HG03521 (cell line): ENCODE measurements around the gene AFAP1.

ENCODE experiments used
- ATAC-seq: cut with Tn5 transposase; IDR thresholded peaks from one replicate; pipeline ENCODE4 v1.9.1; 2021; ENCODE audit warnings: mild to moderate bottlenecking, moderate library complexity; ENCODE audit not compliant: unreplicated experiment

Gene AFAP1

DNA sequence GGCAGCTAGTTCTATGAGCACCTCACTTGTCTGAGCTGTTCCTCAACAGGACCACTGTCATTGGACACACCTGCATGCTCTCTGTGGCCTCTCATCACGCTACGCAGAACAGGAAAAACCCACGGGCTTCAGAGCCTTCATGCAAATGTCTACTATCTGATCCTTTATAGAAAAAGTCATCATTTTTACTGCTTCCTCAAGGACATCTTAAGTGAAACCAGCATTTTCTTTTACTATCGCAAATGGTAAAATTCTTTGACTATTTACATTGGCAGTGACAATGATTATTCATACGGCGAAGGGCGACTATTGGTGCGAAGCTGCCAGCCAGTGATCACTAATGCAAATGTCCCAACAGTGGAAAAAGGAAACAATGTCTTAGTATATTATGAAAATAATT, 147.0 kb downstream of the AFAP1 start:
- ATAC-seq, result no peak

DNA sequence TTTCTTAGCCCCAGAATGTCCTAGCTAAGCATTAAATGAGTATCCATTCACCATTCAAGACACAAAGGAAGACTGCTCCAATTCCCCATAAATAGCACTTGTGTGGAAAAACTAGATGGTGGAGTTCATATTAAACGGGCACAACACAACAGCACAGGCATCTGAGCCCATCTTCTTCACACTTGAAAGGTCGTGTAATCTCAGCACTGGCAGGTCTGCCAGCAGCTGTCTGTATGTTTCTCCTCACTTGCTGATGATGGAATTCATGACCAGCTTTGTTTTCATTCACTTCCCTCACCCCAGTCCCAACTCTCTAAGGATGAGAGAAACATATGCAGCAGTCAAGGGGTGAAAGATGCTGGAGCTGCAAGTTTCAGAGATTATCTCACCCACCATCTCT, 148.7 kb downstream of the AFAP1 start:
- no peak for ATAC-seq

DNA sequence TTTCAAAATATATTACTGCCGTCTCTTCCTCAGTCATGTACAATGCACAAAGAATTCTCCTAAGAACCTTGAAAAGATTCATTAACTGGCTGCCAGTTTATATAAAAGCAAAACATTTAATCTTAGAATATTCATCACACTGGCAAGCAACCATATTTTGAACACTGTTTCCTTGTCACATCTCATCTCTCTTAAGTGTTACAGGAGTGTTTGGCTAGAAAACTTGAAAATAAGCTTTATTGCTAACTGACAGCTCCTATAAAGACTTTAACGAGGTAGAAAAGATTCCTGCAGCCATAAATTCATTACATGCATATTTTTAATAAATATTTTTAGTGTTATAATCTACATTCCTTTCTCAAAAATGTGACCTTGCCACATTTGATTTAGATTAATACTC, 149.6 kb downstream of the AFAP1 start:
- ATAC-seq, result no peak

DNA sequence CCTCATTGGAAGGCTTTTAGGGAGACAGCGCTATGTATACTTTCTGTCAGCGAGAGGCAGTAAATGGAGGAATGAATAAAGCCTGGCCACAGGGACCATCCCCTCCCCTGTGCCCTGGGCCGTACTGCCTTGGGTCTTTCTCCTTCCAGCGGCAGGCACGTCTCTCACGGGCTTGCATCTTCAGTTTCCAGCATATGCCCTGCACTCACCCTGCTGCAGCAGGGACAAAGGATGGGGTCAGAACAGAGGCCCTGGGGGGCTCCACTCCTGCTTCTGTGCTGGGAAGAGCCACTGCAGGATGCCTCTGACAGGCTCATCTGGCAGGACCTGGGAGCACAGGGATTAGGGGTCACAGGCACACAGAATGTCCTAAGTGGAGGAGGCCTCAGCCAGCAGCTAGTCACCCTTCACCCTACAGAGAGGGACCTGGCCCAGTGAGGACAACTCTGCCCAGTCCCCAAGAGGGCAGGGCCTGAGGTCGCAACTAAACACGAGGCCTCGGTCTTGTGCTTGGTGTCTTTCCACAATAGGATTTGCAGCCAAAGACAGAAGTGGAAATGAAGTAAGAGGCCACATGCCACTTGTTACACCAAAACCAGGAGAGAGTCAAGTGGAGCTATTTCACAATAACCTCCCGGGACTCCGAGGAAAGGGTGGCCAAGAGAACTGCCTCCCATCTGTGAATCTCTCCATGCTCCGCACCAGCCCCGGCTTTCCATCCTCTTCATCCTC, 150.8 kb downstream of the AFAP1 start:
- ATAC-seq, result no peak

DNA sequence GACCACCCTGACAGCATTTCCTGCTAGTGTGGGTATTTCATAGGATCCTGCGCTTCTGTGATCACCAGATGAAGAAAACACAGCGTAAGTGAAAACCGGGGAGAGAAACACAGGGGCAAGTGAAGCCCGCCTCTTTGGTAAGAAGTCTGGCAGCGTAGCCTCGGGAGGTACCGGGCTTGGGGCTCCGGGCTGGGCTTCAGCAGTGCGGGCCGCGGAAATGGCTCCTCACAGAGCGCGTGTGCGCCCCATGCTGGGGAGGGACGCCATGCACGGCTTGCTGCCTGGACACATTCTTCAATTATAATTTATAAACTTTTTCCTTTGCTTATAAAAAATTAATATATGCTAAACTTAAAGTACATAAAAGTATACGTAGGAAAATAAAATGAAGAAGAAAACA, 151.5 kb downstream of the AFAP1 start:
- ATAC-seq, result no peak

DNA sequence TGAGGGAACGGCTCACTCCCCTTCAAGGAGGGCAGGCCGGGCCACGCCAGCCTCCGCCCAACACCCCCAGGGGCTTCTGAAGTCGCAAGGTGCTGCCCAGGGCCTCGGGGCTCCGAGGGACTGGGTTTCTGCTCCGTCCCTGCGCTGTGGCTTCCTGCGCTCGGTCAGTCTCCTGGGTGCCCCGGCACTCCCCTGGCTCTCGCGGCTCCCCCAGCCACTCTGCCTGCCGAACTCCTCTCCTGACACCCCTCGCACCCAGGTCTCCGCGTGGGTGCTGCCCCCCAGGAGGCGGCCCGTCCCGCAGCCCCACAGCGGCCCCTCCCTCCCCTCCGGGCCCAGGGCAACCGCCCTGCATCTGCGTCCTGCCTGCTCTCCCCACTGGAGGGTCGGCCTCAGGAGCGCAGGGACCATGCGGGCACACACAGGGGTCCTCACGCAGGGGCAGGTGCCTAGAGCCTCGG, 151.9 kb downstream of the AFAP1 start:
- ATAC-seq, result no peak

DNA sequence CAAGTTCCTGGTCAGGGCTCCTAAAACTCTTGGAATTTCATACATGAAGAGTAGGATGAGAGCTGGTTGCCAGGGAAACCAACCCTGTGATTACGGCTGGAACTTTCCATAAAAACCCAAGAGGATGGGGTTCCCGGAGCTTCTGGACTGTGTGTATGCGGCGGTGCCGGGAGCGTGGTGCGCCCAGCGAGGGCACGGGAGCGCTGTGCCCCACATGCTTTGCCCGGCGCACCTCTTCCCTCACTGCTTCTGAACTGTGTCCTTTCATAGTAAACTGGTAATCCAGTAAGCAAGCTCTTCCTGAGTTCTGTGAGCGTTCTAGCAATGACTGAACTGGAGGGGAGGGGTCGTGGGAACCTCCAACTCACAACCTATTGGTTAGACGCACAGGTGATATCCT, 152.6 kb downstream of the AFAP1 start:
- no peak for ATAC-seq

DNA sequence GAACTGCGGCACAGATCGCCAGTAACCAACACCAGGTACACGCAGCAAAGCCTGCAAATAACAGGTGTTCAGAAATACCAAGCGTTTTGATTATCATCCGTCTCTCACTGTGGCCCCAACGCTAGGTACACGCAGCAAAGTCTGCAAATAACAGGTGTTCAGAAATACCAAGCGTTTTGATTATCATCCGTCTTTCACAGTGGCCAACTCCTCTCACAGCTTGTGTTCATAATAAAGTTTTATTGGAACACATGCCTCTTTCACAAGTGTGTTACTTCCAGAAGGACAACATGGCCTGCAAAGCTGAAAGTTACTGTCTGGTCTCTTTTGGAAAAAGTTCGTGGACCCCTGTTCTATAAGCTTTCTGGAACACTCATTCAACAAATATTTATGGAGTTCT, 153.1 kb downstream of the AFAP1 start:
- no peak for ATAC-seq

DNA sequence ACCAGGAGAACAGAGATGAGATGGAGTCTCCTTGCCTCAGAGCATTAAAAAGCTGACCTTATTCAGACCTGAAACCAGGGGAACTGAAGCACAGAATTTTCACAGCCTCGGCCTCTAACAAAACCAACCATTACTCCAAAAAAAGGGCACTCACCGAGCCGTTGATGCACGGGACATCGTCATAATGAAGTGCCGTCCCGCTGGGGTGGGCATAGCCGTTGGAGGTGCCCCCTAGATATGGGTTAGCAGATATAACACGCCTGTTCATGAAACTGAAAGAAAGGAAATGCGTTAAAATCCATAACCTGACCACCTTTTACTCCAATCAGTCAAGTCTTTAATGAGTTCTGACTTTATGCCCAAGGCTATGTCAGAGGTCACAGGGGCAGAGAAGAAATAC, 153.6 kb downstream of the AFAP1 start:
- no peak for ATAC-seq

DNA sequence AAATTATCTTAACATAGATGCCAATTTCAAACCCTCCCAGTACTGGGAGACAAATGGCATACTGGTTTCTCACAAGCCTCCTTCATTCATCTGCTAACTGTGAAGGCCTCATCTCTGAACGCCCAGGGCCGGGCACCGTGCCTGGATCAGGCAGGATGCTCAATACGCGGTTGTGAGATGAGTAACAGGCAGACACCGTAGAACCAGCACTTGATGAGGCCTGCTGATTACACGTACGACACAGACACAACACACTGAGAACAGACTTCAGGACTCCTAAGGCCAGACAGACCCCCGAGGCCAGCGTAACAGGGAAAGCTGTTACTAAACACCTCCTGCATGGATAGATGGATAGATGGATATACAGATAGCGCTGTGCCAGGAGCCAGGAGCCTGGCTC, 154.6 kb downstream of the AFAP1 start:
- ATAC-seq, result no peak

DNA sequence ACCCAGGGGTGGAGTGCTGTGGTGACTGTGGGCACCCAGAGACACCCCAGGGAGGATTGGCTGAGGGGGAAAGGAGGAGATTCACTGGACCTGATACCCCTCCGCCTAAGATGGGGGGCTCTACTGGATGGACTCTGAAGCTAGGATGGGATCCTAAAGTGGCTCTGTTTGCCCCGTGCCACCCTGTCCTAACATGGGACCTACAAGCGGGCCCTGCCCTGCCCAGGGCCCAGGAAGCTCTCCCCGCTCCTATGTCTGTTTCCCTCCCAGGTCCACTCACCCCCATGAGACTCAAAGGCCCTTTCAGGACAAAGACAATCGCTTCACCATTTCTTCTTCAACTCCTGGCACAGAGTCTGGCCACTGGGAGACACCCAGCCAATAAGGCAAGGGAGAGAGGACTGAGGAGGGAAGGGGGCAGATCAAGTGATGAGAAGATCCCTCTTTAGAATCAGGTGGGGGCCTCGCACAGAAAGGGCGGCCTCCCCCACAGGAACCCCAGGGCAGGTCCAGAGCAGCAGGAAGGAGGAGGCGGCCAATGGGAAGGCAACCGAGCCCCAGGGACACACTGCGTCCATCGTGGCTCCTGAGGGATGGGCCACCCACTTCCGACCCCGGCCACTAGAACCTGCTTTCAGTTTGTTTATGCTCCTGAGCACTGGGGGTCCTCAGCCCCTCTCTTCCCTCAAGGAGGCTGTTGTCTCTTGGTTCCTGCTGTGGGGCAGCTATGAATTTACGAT, 155.4 kb downstream of the AFAP1 start:
- ATAC-seq, result no peak

DNA sequence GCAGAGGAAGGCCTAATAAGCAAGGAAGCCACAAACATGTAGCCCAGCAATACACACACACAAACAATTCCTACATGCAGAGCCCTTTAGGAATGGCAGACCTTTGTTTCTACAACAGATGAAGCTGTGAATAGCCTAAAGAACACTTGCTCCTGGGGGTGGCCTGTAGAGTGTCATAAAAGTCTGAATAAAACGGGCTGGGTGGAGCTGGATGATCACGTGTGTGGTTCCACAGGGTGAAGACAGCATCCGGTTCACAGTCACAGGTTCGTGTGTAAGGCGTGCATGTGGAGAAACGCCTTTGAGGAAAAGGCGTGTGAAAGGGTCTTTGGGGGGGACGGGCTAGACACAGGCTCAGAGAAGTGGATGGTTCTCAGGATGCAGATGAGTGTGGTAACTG, 156.1 kb downstream of the AFAP1 start:
- no peak for ATAC-seq

DNA sequence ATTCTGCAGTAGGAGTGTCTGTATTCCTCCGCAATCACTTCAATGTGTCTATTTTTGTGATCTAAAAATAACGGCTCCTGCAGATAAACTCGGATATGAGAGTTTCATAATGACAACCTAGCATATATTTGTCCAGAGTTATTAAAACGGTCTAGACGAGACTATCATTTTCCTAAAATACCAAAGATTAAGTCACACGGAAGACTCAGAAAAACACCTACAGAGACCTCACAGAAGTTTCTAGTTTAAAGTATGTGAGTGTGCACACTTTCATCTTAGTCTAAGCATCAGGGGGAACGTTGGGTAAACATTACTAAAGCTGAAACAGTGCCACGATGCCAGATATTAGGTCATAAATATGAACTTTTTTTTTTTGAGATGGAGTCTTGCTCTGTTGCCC, 156.9 kb downstream of the AFAP1 start:
- no peak for ATAC-seq

DNA sequence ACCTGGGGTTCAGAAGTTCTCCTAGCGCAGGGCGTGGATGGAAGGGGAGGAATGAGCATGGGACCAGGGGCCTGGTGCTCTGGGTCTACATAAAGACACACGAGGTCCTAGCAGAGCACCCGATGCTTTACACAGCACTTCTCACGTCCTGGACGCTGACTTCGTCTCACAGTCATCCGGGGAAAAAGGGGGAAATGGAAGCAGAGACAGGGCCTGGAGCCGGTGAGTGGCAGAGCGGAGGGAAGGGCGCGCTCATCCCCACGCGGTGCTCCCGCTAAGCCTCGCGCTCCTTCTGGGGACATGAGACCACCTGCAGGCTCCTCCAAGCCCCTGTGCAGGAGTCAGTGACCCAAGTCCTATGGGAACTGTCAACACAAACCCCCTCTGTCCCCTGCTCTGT, 157.7 kb downstream of the AFAP1 start:
- no peak for ATAC-seq

DNA sequence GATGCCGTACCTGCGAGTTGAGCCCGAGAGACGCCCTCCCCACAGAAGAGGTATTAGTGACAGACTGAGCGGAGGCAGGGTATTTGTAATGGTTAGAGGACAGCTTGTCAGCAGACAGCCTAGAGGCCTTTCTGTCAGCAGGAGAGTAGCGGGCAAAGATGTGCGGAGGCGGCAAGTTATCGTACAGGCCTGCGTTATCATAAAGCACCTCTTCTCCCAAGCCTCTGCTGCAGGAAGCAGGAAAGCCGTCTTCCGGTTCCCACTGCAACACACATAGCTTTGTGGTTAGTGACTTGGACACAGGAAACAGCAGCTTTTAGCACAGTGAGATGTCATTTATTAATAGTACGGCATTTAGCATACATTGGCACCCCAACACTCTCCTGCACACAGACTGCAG, 158.3 kb downstream of the AFAP1 start:
- ATAC-seq, result no peak

DNA sequence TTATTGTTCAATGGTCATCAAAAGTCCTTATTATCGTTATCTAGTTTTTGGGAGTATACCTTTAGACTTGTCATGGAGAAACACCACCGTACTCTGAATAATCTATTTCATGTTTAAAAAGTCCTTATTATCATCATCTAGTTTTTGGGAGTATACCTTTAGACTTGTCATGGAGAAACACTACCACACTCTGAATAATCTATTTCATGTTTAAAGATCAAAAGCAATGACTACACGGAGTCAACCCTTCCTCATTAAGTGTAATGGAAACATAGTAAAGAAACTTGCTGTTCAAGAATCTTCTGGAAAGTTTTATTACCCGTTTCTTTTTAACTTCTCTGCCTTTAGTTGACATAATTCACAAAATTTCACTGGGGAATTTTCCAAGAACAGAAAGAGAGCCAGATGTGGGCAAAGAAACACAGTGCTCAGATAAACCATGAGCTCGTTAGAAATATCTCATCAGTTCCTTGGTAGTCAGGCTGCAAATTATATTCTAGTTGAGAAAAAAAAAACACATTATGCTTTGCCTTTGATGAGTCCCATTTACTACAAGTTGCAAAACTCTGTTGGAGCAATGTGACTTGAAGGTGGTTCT, 158.8 kb downstream of the AFAP1 start:
- no peak for ATAC-seq

DNA sequence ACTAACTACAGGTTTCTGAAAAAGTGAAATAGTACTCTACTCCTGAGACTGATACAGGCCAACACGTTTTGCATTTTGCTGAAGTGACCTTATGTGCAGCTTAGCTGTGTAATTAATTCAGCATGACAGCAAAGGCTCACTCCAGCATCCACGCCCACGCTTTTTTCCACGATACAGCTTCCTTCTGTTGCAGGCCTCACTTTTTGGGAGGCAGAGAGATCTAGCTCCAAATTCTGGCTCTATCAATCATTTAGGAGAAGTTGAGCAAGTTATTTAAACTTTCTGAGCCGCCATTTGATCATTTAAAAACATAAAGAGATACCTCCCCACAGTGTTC, 160.3 kb downstream of the AFAP1 start:
- no peak for ATAC-seq

DNA sequence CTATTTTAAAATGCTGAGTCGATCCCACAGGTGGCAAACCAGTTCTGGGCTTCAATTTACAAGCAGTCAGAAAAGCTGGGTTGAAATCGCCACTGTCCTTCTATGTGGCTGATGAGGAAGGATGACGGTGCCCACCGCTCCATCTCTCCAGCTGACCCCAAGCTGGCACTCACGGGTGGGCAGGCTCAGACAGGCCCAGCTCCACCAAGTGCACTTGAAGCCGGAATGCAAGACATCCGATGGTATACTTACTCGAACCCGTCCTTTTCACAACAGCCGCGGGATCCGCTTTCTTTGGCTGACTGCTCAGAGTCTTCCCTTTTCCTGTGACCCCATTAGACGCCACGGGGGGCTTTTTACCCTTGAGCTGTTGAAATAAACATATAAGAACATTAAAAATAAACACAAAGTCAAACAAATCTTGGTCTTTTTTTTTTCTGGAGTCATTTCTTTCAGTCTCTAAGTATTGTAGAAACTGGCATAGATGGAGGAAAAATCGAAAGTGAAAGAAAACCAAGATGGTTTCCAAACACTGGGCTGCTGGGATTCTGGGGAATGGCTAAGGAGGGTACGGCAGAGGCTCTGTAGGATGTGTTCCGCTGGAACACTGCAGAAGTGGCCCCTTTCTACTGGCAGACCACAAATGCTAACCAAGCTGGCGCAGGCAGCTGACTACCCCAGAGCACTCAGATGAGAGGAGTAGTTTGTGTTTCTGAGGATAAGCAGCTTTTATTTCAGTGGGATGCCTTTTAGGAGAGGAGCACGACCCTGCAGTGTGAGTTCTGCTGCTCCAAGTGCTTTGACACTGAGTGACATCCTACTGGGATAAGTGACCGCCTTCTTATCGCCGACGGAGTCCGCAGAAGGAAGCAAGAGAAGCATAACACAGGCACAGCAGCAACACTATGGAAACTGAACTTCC, 160.9 kb downstream of the AFAP1 start:
- no peak for ATAC-seq

DNA sequence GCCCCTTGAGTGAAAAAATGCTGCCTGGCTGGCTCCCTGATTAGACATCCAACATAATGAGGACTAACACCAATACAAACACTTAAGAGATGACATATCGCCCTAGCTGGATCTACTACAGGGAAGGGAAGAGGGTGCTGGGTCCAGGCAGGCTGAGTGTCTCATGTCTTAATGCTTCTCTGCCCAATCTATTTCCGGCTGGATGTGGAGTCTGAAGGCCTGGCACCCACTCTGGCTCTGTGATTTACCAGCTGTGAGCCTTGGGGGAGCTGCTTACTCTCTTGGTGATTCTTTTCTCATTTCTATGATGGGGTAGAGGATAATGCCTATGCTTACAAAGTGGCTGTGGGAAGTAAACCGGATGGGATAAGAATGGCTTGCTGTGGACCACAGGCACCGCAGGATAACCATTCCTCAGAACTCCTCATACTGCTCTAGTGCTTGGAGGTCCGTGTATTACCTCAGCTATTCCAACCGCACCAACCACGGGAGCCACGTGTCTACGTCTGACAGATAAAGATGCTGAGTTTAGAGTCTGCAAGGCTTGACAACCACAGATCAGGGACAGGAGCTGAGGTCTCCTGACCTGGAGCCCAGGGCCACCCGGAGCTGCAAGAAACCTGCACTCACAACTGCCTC, 161.7 kb downstream of the AFAP1 start:
- ATAC-seq, result no peak

DNA sequence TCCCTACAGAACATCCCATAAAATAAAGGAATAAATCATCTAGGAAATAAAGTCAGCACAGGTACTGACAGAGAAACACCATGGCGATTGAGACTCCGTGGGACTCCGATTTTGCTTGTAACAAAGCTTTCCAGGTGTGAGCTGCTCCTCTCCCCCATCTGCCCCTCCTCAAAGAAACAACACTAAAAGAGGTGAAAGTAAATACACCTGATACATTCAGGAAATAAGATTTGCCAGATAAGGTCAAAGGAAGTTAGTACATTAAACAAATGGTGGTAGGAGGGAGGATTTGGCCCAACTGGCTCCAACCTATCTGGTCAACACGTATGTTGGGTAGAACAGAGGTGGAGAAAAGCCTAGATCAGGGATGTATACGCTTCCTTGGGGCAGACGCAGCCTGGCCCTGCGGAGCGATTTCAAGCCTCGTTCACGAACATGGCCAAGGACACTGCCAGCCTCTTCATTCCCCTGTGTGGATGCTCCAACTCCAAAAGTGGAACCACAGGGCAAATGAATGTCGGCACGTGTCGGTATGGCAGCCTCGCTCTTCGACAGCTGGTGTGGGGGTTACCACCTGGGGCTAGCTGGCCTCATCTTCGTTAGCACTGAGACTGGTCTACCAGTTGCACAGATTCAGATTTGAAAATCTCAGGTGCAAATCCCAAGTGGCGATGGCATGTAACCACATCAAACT, 162.5 kb downstream of the AFAP1 start:
- no peak for ATAC-seq
